MM.1S (cell line): ENCODE measurements around the gene HLA-DRB1.

Experiments
- DNase-seq: peaks from one replicate; pipeline ENCODE4 v3.0.0-alpha.2; 2015
- H2AFZ ChIP-seq: fragments of 300-600 bp; sonication (generic); 2 replicates; pipeline ENCODE4 v1.6.0; 2016; ENCODE audit warnings: antibody characterized with exemption, low read length
- H3F3A ChIP-seq: fragments of 300-600 bp; sonication (generic); 2 replicates; pipeline ENCODE4 v1.6.1; 2016; ENCODE audit warnings: mild to moderate bottlenecking, antibody characterized with exemption, low read length, moderate library complexity, mixed read lengths; ENCODE audit not compliant: insufficient read depth
- H3K27ac ChIP-seq: fragments of 300-600 bp; sonication (generic); 2 replicates; pipeline ENCODE4 v1.5.1; 2016; ENCODE audit warnings: mild to moderate bottlenecking, low read length
- H3K27me3 ChIP-seq: fragments of 300-600 bp; sonication (generic); replicated peaks from 2 replicates; pipeline ENCODE4 v1.6.0; 2016; ENCODE audit warnings: low read length; ENCODE audit not compliant: insufficient read depth
- H3K36me3 ChIP-seq: fragments of 300-600 bp; sonication (generic); replicated peaks from 2 replicates; pipeline ENCODE4 v1.6.1; 2016; ENCODE audit warnings: mild to moderate bottlenecking, low read length, mixed read lengths; ENCODE audit not compliant: insufficient read depth
- H3K4me1 ChIP-seq: fragments of 300-600 bp; sonication (generic); 2 replicates; pipeline ENCODE4 v1.6.1; 2016; ENCODE audit warnings: low read length, mixed read lengths
- H3K4me2 ChIP-seq: fragments of 300-600 bp; sonication (generic); 2 replicates; pipeline ENCODE4 v1.6.0; 2016; ENCODE audit warnings: low read depth, low read length
- H3K4me3 ChIP-seq: fragments of 300-600 bp; sonication (generic); 2 replicates; pipeline ENCODE4 v1.5.1; 2016; ENCODE audit warnings: low read length, mixed read lengths
- H3K79me2 ChIP-seq: fragments of 300-600 bp; sonication (generic); 2 replicates; pipeline ENCODE4 v1.6.1; 2016; ENCODE audit warnings: mixed run types, low read length, mixed read lengths
- H3K9ac ChIP-seq: fragments of 300-600 bp; sonication (generic); 2 replicates; pipeline ENCODE4 v1.6.1; 2016; ENCODE audit warnings: low read length, mixed read lengths
- H3K9me2 ChIP-seq: fragments of 300-600 bp; sonication (generic); replicated peaks from 2 replicates; pipeline ENCODE4 v1.6.1; 2016; ENCODE audit warnings: mild to moderate bottlenecking, low read length, mixed read lengths; ENCODE audit not compliant: insufficient read depth
- H3K9me3 ChIP-seq: fragments of 300-600 bp; sonication (generic); replicated peaks from 2 replicates; pipeline ENCODE4 v1.6.1; 2016; ENCODE audit warnings: mild to moderate bottlenecking, low read length, mixed read lengths; ENCODE audit not compliant: insufficient read depth
- H4K20me1 ChIP-seq: fragments of 300-600 bp; sonication (generic); 2 replicates; pipeline ENCODE4 v1.6.1; 2016; ENCODE audit warnings: mild to moderate bottlenecking, low read length, moderate library complexity, mixed read lengths; ENCODE audit not compliant: insufficient read depth
- CTCF ChIP-seq: fragments of 300-600 bp; sonication (generic); IDR thresholded peaks from 2 replicates; pipeline ENCODE4 v1.5.1; 2016; ENCODE audit warnings: antibody characterized with exemption, low read length, mixed read lengths
- EZH2 ChIP-seq: fragments of 300-600 bp; sonication (generic); optimal IDR thresholded peaks from 2 replicates; pipeline ENCODE3; 2017; ENCODE audit warnings: low read depth, mild to moderate bottlenecking, antibody characterized with exemption, low read length, mixed read lengths
- EZH2phosphoT487 ChIP-seq: fragments of 300-600 bp; sonication (generic); IDR thresholded peaks from 2 replicates; pipeline ENCODE4 v1.6.1; 2018; ENCODE audit warnings: antibody characterized with exemption, low read length

The HLA-DRB1 gene

GRCh38 chr6:32610682-32611296 is 21.1 kb upstream of the HLA-DRB1 start:
- H3K9me2 ChIP-seq, result no peaks in the 10 kb centered on the region
- H3K36me3 ChIP-seq, result no peaks in the 10 kb centered on the region
- no peaks in the 10 kb centered on the region for H3F3A ChIP-seq
- H3K9me3 ChIP-seq, result no peaks in the 10 kb centered on the region
- H3K4me3 ChIP-seq, result no peak overlapping the region
- DNase-seq, result no peak
- H2AFZ ChIP-seq, result no peak overlapping the region
- H4K20me1 ChIP-seq, result no peaks in the 10 kb centered on the region
- no peaks in the 10 kb centered on the region for H3K27me3 ChIP-seq
- no peaks in the 10 kb centered on the region for H3K79me2 ChIP-seq
- peak overlapping the region; percentile 93; the same call in 1 of the 2 replicates for H3K27ac ChIP-seq
- no peak overlapping the region; the same call in 1 of the 2 replicates for H3K4me2 ChIP-seq
- H3K4me1 ChIP-seq, result peaks cover 5% of the 10 kb centered on the region
- TF ChIP-seq EZH2 (no peak), EZH2phosphoT487 (no peak), CTCF (no peak)
- H3K9ac ChIP-seq, result no peak overlapping the region

GRCh38 chr6:32609731-32610640 is 20.3 kb upstream of the HLA-DRB1 start:
- DNase-seq, result peak; percentile 91
- no peaks in the 10 kb centered on the region for H3K36me3 ChIP-seq

GRCh38 chr6:32609391-32609730 is 19.7 kb upstream of the HLA-DRB1 start:
- Histone ChIP-seq H3K9ac (peak overlapping the region; percentile 69), H3K27ac (peak overlapping the region; percentile 93), H2AFZ (0 out of 2 replicates have a peak overlapping the region, but pooled peaks have one; percentile 27)

More at GRCh38 chr6:32609731-32610640, 20.3 kb upstream of the HLA-DRB1 start:
- H4K20me1 ChIP-seq, result no peaks in the 10 kb centered on the region
- no peak for TF ChIP-seq CTCF
- no peak for TF ChIP-seq EZH2
- TF ChIP-seq EZH2phosphoT487, result no peak
- peak overlapping the region; percentile 69 for H3K9ac ChIP-seq
- no peaks in the 10 kb centered on the region for H3K9me3 ChIP-seq
- H3K9me2 ChIP-seq, result no peaks in the 10 kb centered on the region
- H3K4me2 ChIP-seq, result peak overlapping the region; percentile 54
- peak overlapping the region; percentile 30 for H2AFZ ChIP-seq
- no peaks in the 10 kb centered on the region for H3F3A ChIP-seq
- peak overlapping the region; percentile 38 for H3K4me3 ChIP-seq
- no peaks in the 10 kb centered on the region for H3K27me3 ChIP-seq
- peaks cover 5% of the 10 kb centered on the region for H3K4me1 ChIP-seq
- H3K79me2 ChIP-seq, result no peaks in the 10 kb centered on the region
- H3K27ac ChIP-seq, result peak overlapping the region; percentile 93

More at GRCh38 chr6:32609391-32609730, 19.7 kb upstream of the HLA-DRB1 start:
- peak overlapping the region; percentile 54 for H3K4me2 ChIP-seq
- no peaks in the 10 kb centered on the region for H3K79me2 ChIP-seq
- H3F3A ChIP-seq, result no peaks in the 10 kb centered on the region
- H3K36me3 ChIP-seq, result no peaks in the 10 kb centered on the region
- H3K9me3 ChIP-seq, result no peaks in the 10 kb centered on the region
- H3K27me3 ChIP-seq, result no peaks in the 10 kb centered on the region
- H3K4me3 ChIP-seq, result no peak overlapping the region
- H3K4me1 ChIP-seq, result peaks cover 6% of the 10 kb centered on the region
- TF ChIP-seq CTCF, result no peak
- H3K9me2 ChIP-seq, result no peaks in the 10 kb centered on the region
- H4K20me1 ChIP-seq, result no peaks in the 10 kb centered on the region
- DNase-seq, result no peak
